Thyroid gland (tissue), 4 donors: ENCODE measurements around the gene MOGAT1.

ENCODE experiments used
- CTCF ChIP-seq, 6 experiments: fragments of 200-600 bp in 3 of 6; fragments of 450-650 bp in 3 of 6; sonication (generic) in 3 of 6; IDR thresholded peaks; one replicate each; pipeline ENCODE4 v1.5.1; 2016 to 2019; ENCODE audit warnings: antibody characterized with exemption in 6 of 6, mild to moderate bottlenecking in 2 of 6, inconsistent platforms in 1 of 6, moderate library complexity in 1 of 6
- POLR2A ChIP-seq, 2 donors: fragments of 450-650 bp; IDR thresholded peaks; one replicate each; pipeline ENCODE4 v1.6.1; 2017; ENCODE audit warnings: antibody characterized with exemption in 2 of 2, mild to moderate bottlenecking in 2 of 2, moderate library complexity in 1 of 2

- TF ChIP-seq POLR2A (IDR thresholded peaks at IDR 0.05) (no peak), CTCF (IDR thresholded peaks at IDR 0.05) (no peak)
Measured at GRCh38 chr2:222621893-222622292, 49.6 kb upstream of the MOGAT1 start.
